DOHH2 (cell line): ENCODE data around the gene KLC4.

Experiments used
- H3F3A ChIP-seq: fragments of 200-600 bp; sonication (generic), shearing (Covaris generic); 2 replicates; pipeline ENCODE4 v1.6.0; 2016; ENCODE audit warnings: antibody characterized with exemption, mild to moderate bottlenecking; ENCODE audit not compliant: control insufficient read depth, insufficient read depth
- H3K27ac ChIP-seq: fragments of 200-600 bp; sonication (generic); 2 replicates; pipeline ENCODE4 v1.5.1; 2014; ENCODE audit warnings: low read depth, mild to moderate bottlenecking, low read length, moderate library complexity
- H3K27me3 ChIP-seq: fragments of 200-600 bp; sonication (generic); 2 replicates; pipeline ENCODE4 v1.6.1; 2014; ENCODE audit warnings: mild to moderate bottlenecking, low read length, mixed read lengths; ENCODE audit not compliant: control insufficient read depth
- H3K36me3 ChIP-seq: fragments of 200-600 bp; sonication (generic); 2 replicates; pipeline ENCODE4 v1.6.1; 2014; ENCODE audit warnings: mild to moderate bottlenecking, low read length, moderate library complexity, mixed read lengths; ENCODE audit not compliant: control insufficient read depth
- H3K4me1 ChIP-seq: fragments of 200-600 bp; sonication (generic); 2 replicates; pipeline ENCODE4 v1.6.1; 2014; ENCODE audit warnings: mild to moderate bottlenecking, low read length, mixed read lengths; ENCODE audit not compliant: control insufficient read depth
- H3K4me2 ChIP-seq: fragments of 200-600 bp; sonication (generic); 2 replicates; pipeline ENCODE4 v1.6.0; 2014; ENCODE audit warnings: mild to moderate bottlenecking, low read length, moderate library complexity
- H3K4me3 ChIP-seq: fragments of 200-600 bp; sonication (generic); 2 replicates; pipeline ENCODE4 v1.5.1; 2014; ENCODE audit warnings: mild to moderate bottlenecking, low read length, mixed read lengths
- H3K79me2 ChIP-seq: fragments of 200-600 bp; sonication (generic); 2 replicates; pipeline ENCODE4 v1.6.1; 2014; ENCODE audit warnings: mild to moderate bottlenecking, low read length, mixed read lengths; ENCODE audit not compliant: control insufficient read depth
- H3K9me2 ChIP-seq: fragments of 200-600 bp; sonication (generic); replicated peaks from 2 replicates; pipeline ENCODE4 v1.6.1; 2014; ENCODE audit warnings: mild to moderate bottlenecking, low read length, mixed read lengths; ENCODE audit not compliant: control insufficient read depth
- H3K9me3 ChIP-seq: fragments of 200-600 bp; sonication (generic); 2 replicates; pipeline ENCODE4 v1.6.1; 2014; ENCODE audit warnings: antibody characterized with exemption, low read length, mixed read lengths; ENCODE audit not compliant: control insufficient read depth, insufficient read depth
- H4K20me1 ChIP-seq: fragments of 200-600 bp; sonication (generic); 2 replicates; pipeline ENCODE4 v1.6.0; 2014; ENCODE audit warnings: low read depth, mild to moderate bottlenecking, antibody characterized with exemption, low read length, moderate library complexity; ENCODE audit not compliant: control insufficient read depth, insufficient read depth
- EZH2phosphoT487 ChIP-seq: fragments of 200-600 bp; sonication (generic); IDR thresholded peaks from 2 replicates; pipeline ENCODE4 v1.6.1; 2017; ENCODE audit warnings: borderline replicate concordance, mild to moderate bottlenecking, antibody characterized with exemption, low read length, moderate library complexity, mixed read lengths
- TF ChIP-seq, protein P1 (sequence below): fragments of 200-600 bp; sonication (generic); IDR thresholded peaks from one replicate; pipeline ENCODE4 v1.5.1; 2014; ENCODE audit warnings: antibody characterized with exemption, mild to moderate bottlenecking, low read depth, low read length; ENCODE audit not compliant: poor library complexity, severe bottlenecking

Gene KLC4

DNA sequence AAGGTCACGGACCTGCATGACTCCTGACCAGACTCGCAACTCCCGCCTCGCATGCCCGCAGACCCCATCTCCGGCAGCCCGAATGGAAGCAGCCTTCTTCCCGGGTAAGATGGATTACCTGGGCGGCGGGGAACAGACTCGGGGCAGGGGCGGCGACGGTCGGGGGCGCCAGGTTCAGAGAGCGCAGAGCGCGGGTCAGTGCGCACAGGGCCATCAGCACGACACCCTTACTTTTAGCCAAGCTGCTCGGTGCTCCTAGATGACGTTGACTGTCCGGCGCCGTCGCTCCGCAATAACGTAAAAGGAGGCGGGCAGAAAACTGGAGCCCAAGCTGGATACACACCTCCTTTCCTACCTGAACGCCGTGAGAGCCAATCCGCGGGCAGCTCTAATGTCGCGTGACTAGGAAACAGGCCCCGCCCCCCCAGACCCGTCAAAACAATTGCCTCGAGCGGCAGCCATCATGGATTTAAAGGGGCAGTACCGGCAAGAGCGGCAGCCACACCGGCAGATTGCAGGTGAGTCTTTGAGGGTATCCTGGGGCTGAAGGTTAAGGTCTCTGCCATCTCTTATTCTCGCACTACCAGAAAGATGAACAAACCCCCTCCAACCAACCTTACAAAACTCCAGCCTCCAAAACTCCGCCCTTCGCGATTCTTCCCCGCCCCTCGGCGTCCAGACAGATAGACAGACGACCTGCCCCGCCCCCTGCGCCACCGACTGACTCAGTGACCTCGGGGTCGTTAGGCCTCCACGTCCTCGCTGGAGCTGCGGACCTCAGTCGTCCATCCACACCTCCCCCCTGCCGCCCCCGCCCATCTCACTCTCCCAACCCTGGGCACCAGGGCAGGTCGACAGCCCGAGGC, at the start of gene KLC4, which contains the start of gene MRPL2:
Gene KLC4 (plus strand): TSS at position 464 of the 866 bp plus-strand sequence. CDS start 1,705 bp downstream, outside the sequence.
Gene MRPL2 (minus strand): TSS at position 267 of the 866 bp plus-strand sequence. CDS start 53 bp downstream, at position 214.
- Histone ChIP-seq H3K79me2 (peaks cover 18% of the 10 kb centered on the region), H4K20me1 (no peaks in the 10 kb centered on the region), H3K9me2 (no peaks in the 10 kb centered on the region), H3K4me1 (peaks cover 17% of the 10 kb centered on the region), H3K27me3 (no peaks in the 10 kb centered on the region), H3K27ac (peak within 1 kb of the TSS; percentile 41), H3K4me3 (peak within 1 kb of the TSS; percentile 83), H3K9me3 (no peaks in the 10 kb centered on the region), H3F3A (peaks cover 4% of the 10 kb centered on the region; the same call in 1 of the 2 replicates), H3K4me2 (peak within 1 kb of the TSS; percentile 90), H3K36me3 (peaks cover 19% of the 10 kb centered on the region)
- no peak for TF ChIP-seq EZH2phosphoT487
- TF ChIP-seq, protein P1, sequence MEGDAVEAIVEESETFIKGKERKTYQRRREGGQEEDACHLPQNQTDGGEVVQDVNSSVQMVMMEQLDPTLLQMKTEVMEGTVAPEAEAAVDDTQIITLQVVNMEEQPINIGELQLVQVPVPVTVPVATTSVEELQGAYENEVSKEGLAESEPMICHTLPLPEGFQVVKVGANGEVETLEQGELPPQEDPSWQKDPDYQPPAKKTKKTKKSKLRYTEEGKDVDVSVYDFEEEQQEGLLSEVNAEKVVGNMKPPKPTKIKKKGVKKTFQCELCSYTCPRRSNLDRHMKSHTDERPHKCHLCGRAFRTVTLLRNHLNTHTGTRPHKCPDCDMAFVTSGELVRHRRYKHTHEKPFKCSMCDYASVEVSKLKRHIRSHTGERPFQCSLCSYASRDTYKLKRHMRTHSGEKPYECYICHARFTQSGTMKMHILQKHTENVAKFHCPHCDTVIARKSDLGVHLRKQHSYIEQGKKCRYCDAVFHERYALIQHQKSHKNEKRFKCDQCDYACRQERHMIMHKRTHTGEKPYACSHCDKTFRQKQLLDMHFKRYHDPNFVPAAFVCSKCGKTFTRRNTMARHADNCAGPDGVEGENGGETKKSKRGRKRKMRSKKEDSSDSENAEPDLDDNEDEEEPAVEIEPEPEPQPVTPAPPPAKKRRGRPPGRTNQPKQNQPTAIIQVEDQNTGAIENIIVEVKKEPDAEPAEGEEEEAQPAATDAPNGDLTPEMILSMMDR: no peak

DNA sequence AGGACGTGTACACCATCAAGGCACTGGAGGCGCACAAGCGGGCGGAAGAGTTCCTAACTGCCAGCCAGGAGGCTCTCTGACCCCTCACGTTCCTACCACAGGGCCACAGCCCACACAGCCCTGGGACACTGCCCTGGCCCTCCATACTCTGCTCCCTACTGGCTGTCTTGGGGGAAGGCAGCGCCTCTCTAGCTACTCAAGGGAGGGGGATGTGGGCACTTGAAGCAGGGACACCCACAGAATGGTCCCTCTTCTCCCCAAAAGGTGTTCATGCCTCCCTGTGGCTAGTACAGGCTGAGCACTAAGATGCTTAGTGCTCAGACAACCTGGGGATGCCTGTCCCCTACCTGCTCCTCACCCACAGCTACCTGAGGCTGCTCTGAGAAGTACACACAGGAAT, 48.2 kb upstream of the KLC4 start:
- H3K4me1 ChIP-seq: peaks cover 33% of the 10 kb centered on the region
- no peaks in the 10 kb centered on the region for H3K9me3 ChIP-seq
- TF ChIP-seq, protein P1: no peak
- TF ChIP-seq EZH2phosphoT487: no peak
- H3K27ac ChIP-seq: no peak overlapping the region
- H3K36me3 ChIP-seq: peaks cover 61% of the 10 kb centered on the region
- no peak overlapping the region for H3K4me3 ChIP-seq
- peaks cover 40% of the 10 kb centered on the region for H3K79me2 ChIP-seq
- H3F3A ChIP-seq: no peaks in the 10 kb centered on the region
- no peaks in the 10 kb centered on the region for H4K20me1 ChIP-seq
- no peaks in the 10 kb centered on the region for H3K27me3 ChIP-seq
- H3K9me2 ChIP-seq: no peaks in the 10 kb centered on the region
- H3K4me2 ChIP-seq: no peak overlapping the region

DNA sequence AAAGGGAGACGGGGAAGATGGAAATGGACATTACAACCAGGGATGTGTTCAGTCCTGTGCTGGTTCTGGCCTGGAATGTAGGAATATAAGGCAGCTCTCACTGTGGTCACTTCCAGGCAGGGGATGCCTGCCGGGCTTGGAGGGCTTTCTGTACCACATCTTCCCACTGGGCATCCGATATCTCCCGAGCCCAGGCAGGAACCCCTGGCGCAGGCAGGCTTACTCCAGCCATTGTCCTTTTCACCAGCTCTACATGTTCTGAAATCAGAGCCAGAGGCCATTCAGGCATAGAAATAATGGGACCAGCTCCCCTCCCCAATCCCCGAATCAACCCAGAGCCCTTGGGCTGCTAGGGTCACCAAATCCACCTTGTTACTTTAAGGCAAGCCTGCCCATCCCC, 47.1 kb upstream of the KLC4 start:
- Histone ChIP-seq H3K9me3 (no peaks in the 10 kb centered on the region), H3K4me3 (peak overlapping the region; percentile 88), H4K20me1 (no peaks in the 10 kb centered on the region), H3K4me1 (peaks cover 36% of the 10 kb centered on the region), H3K27ac (no peak overlapping the region), H3K36me3 (peaks cover 62% of the 10 kb centered on the region), H3K9me2 (no peaks in the 10 kb centered on the region), H3K27me3 (no peaks in the 10 kb centered on the region), H3K4me2 (peak overlapping the region; percentile 92), H3K79me2 (peaks cover 50% of the 10 kb centered on the region), H3F3A (no peaks in the 10 kb centered on the region)
- TF ChIP-seq, protein P1: no peak
- TF ChIP-seq EZH2phosphoT487: no peak
